MCF 10A (cell line): ENCODE data around the gene RORC. TPM values are rescaled to one million over a fixed set of nuclear protein-coding genes. Genes with fewer than 3 reads are reported as not detected.

Experiments used
- BruUV-seq: library from RNA; stranded (reverse); fragments of 400-500 nt; replicated peaks from 2 replicates; lab custom pipeline; 2021; lab: Mats Ljungman, UMichigan
- CTCF ChIA-PET: fragments of 300-600 bp; sonication (Branson Sonifier 250); formaldehyde crosslinking; extraction: SDS; loops from one replicate; lab custom pipeline; 2021; ENCODE audit warnings: antibody characterized with exemption, inconsistent platforms; lab: Yijun Ruan, JAX
- POLR2A ChIA-PET: fragments of 300-600, 350-650 bp; sonication (Branson Sonifier 250); formaldehyde crosslinking; extraction: SDS; loops from one replicate; lab custom pipeline; 2020; ENCODE audit warnings: antibody characterized with exemption, inconsistent platforms; lab: Yijun Ruan, JAX
- DNase-seq: peaks from one replicate; pipeline ENCODE4 v3.0.0-alpha.2; 2018; ENCODE audit not compliant: unreplicated experiment
- H3K27ac Mint-ChIP-seq: one replicate; pipeline ENCODE4 v1.8.0; 2022; ENCODE audit warnings: mild to moderate bottlenecking, low read depth, mixed read lengths; ENCODE audit not compliant: unreplicated experiment
- H3K27me3 Mint-ChIP-seq: one replicate; pipeline ENCODE4 v1.8.0; 2022; ENCODE audit warnings: mixed read lengths; ENCODE audit not compliant: insufficient read depth, unreplicated experiment
- H3K36me3 Mint-ChIP-seq: one replicate; pipeline ENCODE4 v1.8.0; 2022; ENCODE audit warnings: mild to moderate bottlenecking, moderate library complexity, mixed read lengths; ENCODE audit not compliant: insufficient read depth, unreplicated experiment
- H3K4me1 Mint-ChIP-seq: one replicate; pipeline ENCODE4 v1.8.0; 2022; ENCODE audit warnings: mixed read lengths; ENCODE audit not compliant: insufficient read depth, unreplicated experiment
- H3K4me3 Mint-ChIP-seq: one replicate; pipeline ENCODE4 v1.8.0; 2022; ENCODE audit warnings: mild to moderate bottlenecking, moderate library complexity, mixed read lengths; ENCODE audit not compliant: unreplicated experiment
- H3K9me3 Mint-ChIP-seq: one replicate; pipeline ENCODE4 v1.8.0; 2022; ENCODE audit warnings: mixed read lengths; ENCODE audit not compliant: unreplicated experiment
- intact Hi-C: fragments of 100-400 bp; cut with micrococcal nuclease; formaldehyde crosslinking; loops from 2 replicates; pipeline ENCODE4 v1.14.1; 2022
- total RNA-seq: library from RNA; stranded (reverse); gene quantifications from 2 replicates; pipeline ENCODE4 v1.2.3, GENCODE V29; 2022
- TF ChIP-seq, protein P1 (sequence below): fragments of 200-600 bp; IDR thresholded peaks from one replicate; pipeline ENCODE4 v1.8.0; 2022; ENCODE audit warnings: antibody characterized with exemption, mild to moderate bottlenecking; ENCODE audit not compliant: unreplicated experiment

The RORC gene
- total RNA-seq, 1 experiment from 2014 or later: 0.40 TPM

DNA sequence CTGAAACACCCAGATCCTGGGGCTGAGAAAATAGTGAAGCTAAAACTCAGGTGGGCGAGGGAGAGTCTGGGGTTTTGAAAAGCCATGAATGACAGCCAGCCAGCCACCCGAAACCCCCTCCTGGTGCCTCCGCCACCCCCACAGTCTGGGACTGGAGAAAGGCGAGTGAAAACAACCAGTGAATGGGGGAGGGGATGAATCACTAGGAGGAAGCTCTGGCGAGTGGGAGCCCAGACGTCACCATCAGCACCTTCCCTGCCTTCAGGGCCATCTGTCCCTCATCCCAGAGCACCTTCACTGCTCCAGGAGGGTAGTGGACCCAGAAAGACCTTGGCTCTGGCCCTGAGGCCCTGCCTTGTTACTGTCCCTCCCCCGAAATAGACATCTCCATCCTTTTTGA lies 9.2 kb downstream of the RORC start:
- peaks cover 6% of the 10 kb centered on the region for H3K36me3 Mint-ChIP-seq
- ChIA-PET POLR2A (interaction anchor here (0.8 to 1.3 kb wide), 2 partner anchors 33 to 59 kb away, joined by 4 read pairs; partner anchors contain the start of gene MRPL9), CTCF (interaction anchor here (0.6 to 3.2 kb wide), 3 partner anchors 10 to 439 kb away, joined by 3 to 17 read pairs (median 8); partner anchors contain the start of gene RORC)
- no peak overlapping the region for H3K4me3 Mint-ChIP-seq
- peaks cover 16% of the 10 kb centered on the region for H3K4me1 Mint-ChIP-seq
- TF ChIP-seq, protein P1, sequence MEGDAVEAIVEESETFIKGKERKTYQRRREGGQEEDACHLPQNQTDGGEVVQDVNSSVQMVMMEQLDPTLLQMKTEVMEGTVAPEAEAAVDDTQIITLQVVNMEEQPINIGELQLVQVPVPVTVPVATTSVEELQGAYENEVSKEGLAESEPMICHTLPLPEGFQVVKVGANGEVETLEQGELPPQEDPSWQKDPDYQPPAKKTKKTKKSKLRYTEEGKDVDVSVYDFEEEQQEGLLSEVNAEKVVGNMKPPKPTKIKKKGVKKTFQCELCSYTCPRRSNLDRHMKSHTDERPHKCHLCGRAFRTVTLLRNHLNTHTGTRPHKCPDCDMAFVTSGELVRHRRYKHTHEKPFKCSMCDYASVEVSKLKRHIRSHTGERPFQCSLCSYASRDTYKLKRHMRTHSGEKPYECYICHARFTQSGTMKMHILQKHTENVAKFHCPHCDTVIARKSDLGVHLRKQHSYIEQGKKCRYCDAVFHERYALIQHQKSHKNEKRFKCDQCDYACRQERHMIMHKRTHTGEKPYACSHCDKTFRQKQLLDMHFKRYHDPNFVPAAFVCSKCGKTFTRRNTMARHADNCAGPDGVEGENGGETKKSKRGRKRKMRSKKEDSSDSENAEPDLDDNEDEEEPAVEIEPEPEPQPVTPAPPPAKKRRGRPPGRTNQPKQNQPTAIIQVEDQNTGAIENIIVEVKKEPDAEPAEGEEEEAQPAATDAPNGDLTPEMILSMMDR: no peak
- intact Hi-C loops: no loop called here
- H3K9me3 Mint-ChIP-seq: no peaks in the 10 kb centered on the region
- no peak overlapping the region for H3K27ac Mint-ChIP-seq
- no peaks in the 10 kb centered on the region for H3K27me3 Mint-ChIP-seq
- DNase-seq: no peak
- BruUV-seq: no TSS peak

DNA sequence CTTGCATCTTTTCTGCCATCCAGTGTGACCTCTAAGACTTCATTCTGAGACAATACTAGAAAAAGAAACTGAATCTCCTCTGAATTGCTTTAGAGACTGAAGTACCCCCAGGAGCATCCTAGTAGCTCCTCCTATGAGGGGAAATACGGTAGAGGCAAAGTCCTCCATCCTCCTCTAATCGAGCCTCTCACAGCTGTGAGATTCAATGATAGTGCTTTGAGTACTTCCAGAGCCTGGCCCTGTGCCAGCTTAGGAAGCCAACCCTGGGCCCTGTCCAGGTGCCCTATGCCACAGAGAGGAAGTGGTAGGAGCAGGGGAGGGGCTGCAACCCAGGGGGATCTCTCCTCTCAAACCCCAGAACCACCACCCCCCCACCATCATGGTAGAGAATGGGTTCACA lies 10.7 kb downstream of the RORC start:
- H3K36me3 Mint-ChIP-seq: peaks cover 6% of the 10 kb centered on the region
- intact Hi-C loops: no loop called here
- peaks cover 16% of the 10 kb centered on the region for H3K4me1 Mint-ChIP-seq
- H3K27ac Mint-ChIP-seq: no peak overlapping the region
- CTCF ChIA-PET: interaction anchor here (0.5 to 3.2 kb wide), 10 partner anchors 9 to 438 kb away, joined by 3 to 17 read pairs (median 4); no protein-coding TSS in a partner anchor
- TF ChIP-seq, protein P1: no peak
- no peak overlapping the region for H3K4me3 Mint-ChIP-seq
- DNase-seq: peak; percentile 71
- no TSS peak for BruUV-seq
- no peaks in the 10 kb centered on the region for H3K9me3 Mint-ChIP-seq
- no peaks in the 10 kb centered on the region for H3K27me3 Mint-ChIP-seq
- POLR2A ChIA-PET: interaction anchor here (0.9 to 2.2 kb wide), 6 partner anchors 11 to 140 kb away, joined by 3 to 9 read pairs (median 5); partner anchors contain the start of genes RORC and TDRKH

DNA sequence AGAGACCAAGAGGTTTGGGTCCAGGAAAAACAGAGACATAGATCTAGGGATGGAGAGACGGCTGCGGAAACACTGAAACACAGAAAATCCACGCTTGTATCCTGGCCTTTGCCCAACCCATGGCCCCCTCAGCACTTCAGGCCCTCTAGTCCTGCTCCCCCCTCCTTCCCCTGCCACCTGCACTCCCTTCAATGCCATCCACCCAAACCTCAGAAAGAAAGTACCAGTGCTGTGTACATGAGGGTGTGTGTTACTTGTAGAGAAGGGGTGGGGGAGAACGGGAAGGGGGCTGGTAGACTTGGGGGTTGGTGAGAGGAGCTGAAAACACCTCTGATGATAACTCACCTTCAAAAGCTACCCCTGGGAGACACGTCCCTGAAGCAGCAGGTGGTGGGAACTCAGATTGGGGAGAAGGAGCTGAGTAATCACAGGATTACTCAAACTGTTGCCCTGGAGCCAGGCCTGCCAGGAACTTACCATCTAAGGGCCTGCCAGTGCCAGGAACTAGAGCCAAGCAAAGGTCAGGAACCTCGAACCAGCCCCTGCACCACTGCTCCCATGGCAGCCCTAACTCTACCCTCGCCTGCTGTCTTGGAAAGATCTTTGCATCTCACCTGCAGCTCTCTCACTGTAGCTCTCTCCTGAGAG lies 11.5 kb downstream of the RORC start:
- TF ChIP-seq, protein P1: no peak
- Mint-ChIP-seq H3K9me3 (no peaks in the 10 kb centered on the region), H3K4me1 (peaks cover 16% of the 10 kb centered on the region), H3K4me3 (no peak overlapping the region), H3K27ac (peak overlapping the region; percentile 21), H3K27me3 (no peaks in the 10 kb centered on the region), H3K36me3 (peaks cover 6% of the 10 kb centered on the region)
- DNase-seq: peak; percentile 97
- intact Hi-C loops: no loop called here
- ChIA-PET CTCF (interaction anchor here (0.7 to 3.2 kb wide), 8 partner anchors 10 to 226 kb away, joined by 3 to 17 read pairs (median 4); no protein-coding TSS in a partner anchor), POLR2A (interaction anchor here (0.6 to 2.2 kb wide), 8 partner anchors 9 to 281 kb away, joined by 3 to 9 read pairs (median 4); partner anchors contain the start of genes RORC and TDRKH)
- no TSS peak for BruUV-seq

DNA sequence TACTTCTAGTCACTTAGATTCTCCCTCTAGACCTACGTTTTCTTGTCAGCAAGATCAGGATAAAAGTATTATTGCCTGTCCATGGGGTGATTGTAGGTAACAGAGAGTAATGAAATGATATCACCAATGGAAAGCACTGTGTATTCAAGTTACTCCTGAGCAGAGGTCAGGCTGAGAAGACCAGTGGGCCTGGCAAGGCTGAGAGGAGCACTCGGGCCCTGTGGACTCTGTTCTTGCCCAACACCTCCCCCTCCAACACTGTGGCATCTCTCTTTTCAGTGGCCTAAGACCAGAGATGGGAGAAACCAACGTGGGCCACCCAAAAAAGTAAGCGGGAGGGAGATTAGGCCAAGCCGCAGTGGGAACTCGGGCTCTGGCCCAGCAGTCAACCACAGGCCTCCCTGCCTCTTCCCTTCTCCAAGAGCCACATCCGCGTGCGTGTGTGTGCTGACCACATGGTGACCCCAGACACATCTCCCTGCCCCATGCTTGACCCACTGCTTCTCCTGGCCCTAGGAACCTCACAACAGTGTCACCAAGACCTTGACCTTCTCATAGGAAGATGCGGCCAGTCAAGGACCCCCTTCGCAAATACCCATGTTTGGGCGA lies 12.3 kb downstream of the RORC start:
- H3K27ac Mint-ChIP-seq: peak overlapping the region; percentile 21
- BruUV-seq: no TSS peak
- intact Hi-C loops: no loop called here

More for the DNA sequence above, 12.3 kb downstream of the RORC start:
- H3K9me3 Mint-ChIP-seq: no peaks in the 10 kb centered on the region
- H3K4me1 Mint-ChIP-seq: peaks cover 16% of the 10 kb centered on the region
- ChIA-PET CTCF (interaction anchor here (3.2 kb wide), 1 partner anchor 17 kb away, joined by 17 read pairs; no protein-coding TSS in a partner anchor), POLR2A (interaction anchor here (1.5 to 2.2 kb wide), 3 partner anchors 10 to 17 kb away, joined by 4 to 9 read pairs (median 6); partner anchors contain the start of gene RORC)
- H3K4me3 Mint-ChIP-seq: no peak overlapping the region
- no peaks in the 10 kb centered on the region for H3K27me3 Mint-ChIP-seq
- TF ChIP-seq, protein P1: no peak
- no peak for DNase-seq
- H3K36me3 Mint-ChIP-seq: peaks cover 6% of the 10 kb centered on the region
